Tibial nerve (tissue), 3 donors: ENCODE results near the gene RNF157.

Experiments
- POLR2A ChIP-seq, 2 donors: fragments of 450-650 bp; IDR thresholded peaks; one replicate each; pipeline ENCODE4 v1.6.1; 2017; ENCODE audit warnings: antibody characterized with exemption in 2 of 2, mild to moderate bottlenecking in 2 of 2, moderate library complexity in 2 of 2
- TF ChIP-seq, protein P1 (sequence below), 5 experiments: fragments of 200-600 bp in 3 of 5; fragments of 450-650 bp in 2 of 5; sonication (generic) in 3 of 5; IDR thresholded peaks; one replicate each; pipeline ENCODE4 v1.5.1; 2016 to 2019; ENCODE audit warnings: antibody characterized with exemption in 5 of 5, mild to moderate bottlenecking in 3 of 5, moderate library complexity in 2 of 5

DNA sequence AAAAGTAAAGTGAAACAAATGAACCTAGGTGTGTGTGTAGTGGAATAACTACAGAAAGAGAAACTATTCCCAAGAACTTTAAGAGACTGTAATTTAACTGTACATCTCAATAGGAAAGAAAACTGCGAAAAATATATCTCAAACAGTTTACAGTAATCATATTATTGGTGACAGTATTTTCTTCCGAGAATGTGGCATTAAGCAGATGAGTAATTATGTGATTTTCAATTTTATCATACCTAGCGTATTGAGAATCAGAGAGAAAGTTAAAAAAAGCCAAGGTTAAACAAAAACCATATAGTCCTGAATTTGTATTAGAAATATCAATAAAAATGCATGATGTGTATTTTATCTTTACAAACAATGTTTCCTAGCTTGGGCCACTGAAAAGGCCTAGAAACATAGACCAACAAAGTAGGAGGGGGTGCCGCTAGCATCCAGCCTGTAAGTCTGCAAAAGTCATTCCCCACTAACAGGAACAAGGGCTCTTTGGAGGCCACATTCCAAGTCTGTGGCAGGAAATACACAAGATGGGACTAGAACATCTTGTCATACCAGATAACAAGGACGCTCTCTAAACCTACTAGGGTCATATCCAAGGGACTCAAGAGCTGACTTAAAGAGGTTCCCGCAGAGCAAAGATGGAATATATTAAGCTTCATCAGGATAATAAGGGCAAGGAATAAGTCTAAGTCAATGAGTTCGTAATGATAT, 20.5 kb downstream of the RNF157 start:
- TF ChIP-seq, protein P1, sequence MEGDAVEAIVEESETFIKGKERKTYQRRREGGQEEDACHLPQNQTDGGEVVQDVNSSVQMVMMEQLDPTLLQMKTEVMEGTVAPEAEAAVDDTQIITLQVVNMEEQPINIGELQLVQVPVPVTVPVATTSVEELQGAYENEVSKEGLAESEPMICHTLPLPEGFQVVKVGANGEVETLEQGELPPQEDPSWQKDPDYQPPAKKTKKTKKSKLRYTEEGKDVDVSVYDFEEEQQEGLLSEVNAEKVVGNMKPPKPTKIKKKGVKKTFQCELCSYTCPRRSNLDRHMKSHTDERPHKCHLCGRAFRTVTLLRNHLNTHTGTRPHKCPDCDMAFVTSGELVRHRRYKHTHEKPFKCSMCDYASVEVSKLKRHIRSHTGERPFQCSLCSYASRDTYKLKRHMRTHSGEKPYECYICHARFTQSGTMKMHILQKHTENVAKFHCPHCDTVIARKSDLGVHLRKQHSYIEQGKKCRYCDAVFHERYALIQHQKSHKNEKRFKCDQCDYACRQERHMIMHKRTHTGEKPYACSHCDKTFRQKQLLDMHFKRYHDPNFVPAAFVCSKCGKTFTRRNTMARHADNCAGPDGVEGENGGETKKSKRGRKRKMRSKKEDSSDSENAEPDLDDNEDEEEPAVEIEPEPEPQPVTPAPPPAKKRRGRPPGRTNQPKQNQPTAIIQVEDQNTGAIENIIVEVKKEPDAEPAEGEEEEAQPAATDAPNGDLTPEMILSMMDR (IDR thresholded peaks at IDR 0.05) = no peak
- TF ChIP-seq POLR2A (IDR thresholded peaks at IDR 0.05) = no peak
